Activated CD8-positive, alpha-beta T cell treated with anti-CD3 and anti-CD28 coated beads, Interleukin-2, amount 10 ng/mL, durations not matched to agents 7 days and 5 days (primary cell): ENCODE results near the gene NRF1. TPM values are rescaled to one million over a fixed set of nuclear protein-coding genes. Genes with fewer than 3 reads are reported as not detected.
A peak's percentile ranks its signal among the peaks of the same experiment; 100 is the strongest.

Source experiments
- ATAC-seq: fragments of 150-1000 bp; cut with Tn5 transposase; one replicate; pipeline ENCODE4 v1.10.0; 2021; ENCODE audit warnings: moderate library complexity
- CTCF ChIA-PET: fragments of 350-600 bp; sonication (Branson Sonifier 250); formaldehyde crosslinking; loops from one replicate; lab custom pipeline; 2021; ENCODE audit warnings: antibody characterized with exemption; lab: Charles Lee
- POLR2A ChIA-PET: fragments of 350-600 bp; sonication (Branson Sonifier 250); formaldehyde crosslinking; loops from one replicate; lab custom pipeline; 2021; ENCODE audit warnings: antibody characterized with exemption; lab: Charles Lee
- DNase-seq: peaks from one replicate; pipeline ENCODE4 v3.0.0-alpha.2; 2020
- H3K27ac Mint-ChIP-seq: one replicate; pipeline ENCODE4 v1.8.0; 2021; ENCODE audit warnings: mild to moderate bottlenecking, mixed read lengths
- H3K27me3 Mint-ChIP-seq: one replicate; pipeline ENCODE4 v1.8.0; 2021; ENCODE audit warnings: low read depth, mixed read lengths
- H3K36me3 Mint-ChIP-seq: one replicate; pipeline ENCODE4 v1.8.0; 2021; ENCODE audit warnings: low read depth, mixed read lengths
- H3K4me1 Mint-ChIP-seq: one replicate; pipeline ENCODE4 v1.8.0; 2021; ENCODE audit warnings: low read depth, mixed read lengths
- H3K4me3 Mint-ChIP-seq: one replicate; pipeline ENCODE4 v1.8.0; 2021; ENCODE audit warnings: mild to moderate bottlenecking, mixed read lengths
- H3K9me3 Mint-ChIP-seq: one replicate; pipeline ENCODE4 v1.8.0; 2022; ENCODE audit warnings: mixed read lengths; ENCODE audit not compliant: insufficient read depth
- total RNA-seq, 2 experiments: library from RNA; stranded (reverse); gene quantifications; one replicate each; pipeline ENCODE4 v1.2.3, GENCODE V29; 2021

The NRF1 gene
- total RNA-seq, 2 experiments from 2014 or later = 28.1 to 30.0 TPM

DNA sequence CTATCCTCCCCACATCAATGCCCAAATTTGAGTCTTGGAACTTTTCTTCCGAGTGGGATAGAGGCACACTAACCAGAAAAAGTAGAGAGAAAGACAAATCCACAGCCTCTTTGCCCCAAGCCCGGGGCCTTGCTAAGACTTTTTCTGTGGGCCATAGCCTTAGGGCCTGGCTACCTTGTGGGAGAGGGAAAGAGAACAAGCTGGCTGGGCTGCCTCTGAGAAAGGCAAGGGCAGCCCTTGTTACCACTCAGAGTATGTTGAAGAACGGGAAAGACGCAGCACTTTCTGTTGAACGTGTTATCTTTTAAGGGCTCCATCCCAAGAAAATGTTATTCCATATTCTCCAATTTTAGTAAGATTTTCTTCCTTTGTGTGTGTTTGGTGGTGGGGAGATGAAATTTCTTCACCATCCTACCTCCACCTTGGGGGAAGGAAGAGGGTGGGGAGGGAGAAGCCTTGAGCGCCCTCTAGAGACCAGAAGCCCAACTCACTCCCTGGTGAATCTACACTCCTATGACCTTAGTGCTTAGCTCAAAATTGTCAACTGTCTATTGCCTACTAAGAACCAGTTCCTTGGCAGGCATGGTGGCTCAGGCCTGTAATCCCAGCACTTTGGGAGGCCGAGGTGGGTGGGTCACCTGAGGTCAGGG lies 3.9 kb upstream of the NRF1 start:
- Mint-ChIP-seq H3K27me3 (no peaks in the 10 kb centered on the region), H3K36me3 (peaks cover 27% of the 10 kb centered on the region), H3K4me1 (peaks cover 28% of the 10 kb centered on the region), H3K4me3 (no peak overlapping the region), H3K9me3 (no peaks in the 10 kb centered on the region), H3K27ac (no peak overlapping the region)
- POLR2A ChIA-PET = no interaction called here
- DNase-seq (peak; percentile 61), ATAC-seq (no peak)
- CTCF ChIA-PET = interaction anchor here (0.5 to 1.6 kb wide), 25 partner anchors 9 to 382 kb away, joined by 3 to 10 read pairs (median 3); no protein-coding TSS in a partner anchor

DNA sequence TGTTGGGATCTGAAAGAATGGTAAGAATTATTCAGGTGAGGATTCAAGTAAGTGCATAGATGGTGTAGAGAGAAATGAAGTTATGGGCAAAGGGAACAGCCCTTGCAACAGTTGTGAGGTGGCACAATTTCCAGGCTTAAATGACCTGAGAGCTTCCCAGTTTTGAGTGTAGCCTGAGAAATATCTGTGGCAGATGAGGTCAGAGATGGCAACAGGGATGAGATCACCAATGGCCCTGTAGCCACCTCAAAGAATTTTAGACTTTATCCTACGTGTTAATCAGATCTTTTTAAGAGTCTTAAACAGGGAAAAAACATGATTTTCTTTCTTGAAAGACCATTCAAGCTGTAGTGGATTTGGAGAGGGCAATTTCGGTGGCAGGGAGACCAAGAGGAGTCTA lies 1.9 kb upstream of the NRF1 start:
- ATAC-seq (no peak), DNase-seq (no peak)
- Mint-ChIP-seq H3K36me3 (peaks cover 27% of the 10 kb centered on the region), H3K27me3 (no peaks in the 10 kb centered on the region), H3K27ac (peak overlapping the region; percentile 16), H3K4me3 (peak overlapping the region; percentile 96), H3K4me1 (peaks cover 44% of the 10 kb centered on the region), H3K9me3 (no peaks in the 10 kb centered on the region)
- ChIA-PET CTCF (interaction anchor here (0.8 to 3.7 kb wide), 5 partner anchors 18 to 879 kb away, joined by 3 to 46 read pairs (median 3); no protein-coding TSS in a partner anchor), POLR2A (interaction anchor here (1.6 kb wide), 1 partner anchor 12 kb away, joined by 3 read pairs; no protein-coding TSS in a partner anchor)

DNA sequence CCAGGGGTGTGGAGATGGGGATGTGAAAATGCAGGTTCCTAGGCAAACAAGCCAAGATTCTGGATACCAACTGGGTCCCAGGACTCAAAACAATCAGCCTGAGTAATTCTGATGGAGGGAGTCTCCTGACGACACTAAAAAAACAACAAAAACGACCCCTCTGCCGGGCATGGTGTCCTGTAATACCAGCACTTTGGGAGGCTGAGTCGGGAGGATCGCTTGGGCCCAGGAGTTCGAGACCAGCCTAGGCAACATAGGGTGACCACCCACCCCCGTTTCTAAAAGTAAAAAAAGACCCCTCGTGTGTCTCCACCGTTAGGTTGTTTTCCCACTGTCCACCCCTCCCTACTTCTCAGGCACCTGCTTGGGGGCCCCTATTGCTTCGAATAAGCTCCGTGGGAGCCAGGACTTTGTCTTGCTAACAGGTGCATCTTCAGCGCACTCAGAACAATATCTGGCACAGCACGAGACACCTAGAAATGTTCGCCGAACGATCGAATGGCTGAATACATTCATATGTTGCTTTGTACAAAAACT lies 743 bp upstream of the NRF1 start:
- Mint-ChIP-seq H3K36me3 (peaks cover 27% of the 10 kb centered on the region), H3K27ac (peak overlapping the region; percentile 97), H3K4me1 (peaks cover 53% of the 10 kb centered on the region), H3K27me3 (no peaks in the 10 kb centered on the region), H3K4me3 (peak overlapping the region; percentile 96), H3K9me3 (no peaks in the 10 kb centered on the region)
- peak; percentile 28 for DNase-seq
- ChIA-PET POLR2A (interaction anchor here (0.6 kb wide), 1 partner anchor 340 kb away, joined by 3 read pairs; no protein-coding TSS in a partner anchor), CTCF (interaction anchor here (0.6 to 3.7 kb wide), 6 partner anchors 26 to 263 kb away, joined by 3 to 46 read pairs (median 6); no protein-coding TSS in a partner anchor)
- no peak for ATAC-seq

DNA sequence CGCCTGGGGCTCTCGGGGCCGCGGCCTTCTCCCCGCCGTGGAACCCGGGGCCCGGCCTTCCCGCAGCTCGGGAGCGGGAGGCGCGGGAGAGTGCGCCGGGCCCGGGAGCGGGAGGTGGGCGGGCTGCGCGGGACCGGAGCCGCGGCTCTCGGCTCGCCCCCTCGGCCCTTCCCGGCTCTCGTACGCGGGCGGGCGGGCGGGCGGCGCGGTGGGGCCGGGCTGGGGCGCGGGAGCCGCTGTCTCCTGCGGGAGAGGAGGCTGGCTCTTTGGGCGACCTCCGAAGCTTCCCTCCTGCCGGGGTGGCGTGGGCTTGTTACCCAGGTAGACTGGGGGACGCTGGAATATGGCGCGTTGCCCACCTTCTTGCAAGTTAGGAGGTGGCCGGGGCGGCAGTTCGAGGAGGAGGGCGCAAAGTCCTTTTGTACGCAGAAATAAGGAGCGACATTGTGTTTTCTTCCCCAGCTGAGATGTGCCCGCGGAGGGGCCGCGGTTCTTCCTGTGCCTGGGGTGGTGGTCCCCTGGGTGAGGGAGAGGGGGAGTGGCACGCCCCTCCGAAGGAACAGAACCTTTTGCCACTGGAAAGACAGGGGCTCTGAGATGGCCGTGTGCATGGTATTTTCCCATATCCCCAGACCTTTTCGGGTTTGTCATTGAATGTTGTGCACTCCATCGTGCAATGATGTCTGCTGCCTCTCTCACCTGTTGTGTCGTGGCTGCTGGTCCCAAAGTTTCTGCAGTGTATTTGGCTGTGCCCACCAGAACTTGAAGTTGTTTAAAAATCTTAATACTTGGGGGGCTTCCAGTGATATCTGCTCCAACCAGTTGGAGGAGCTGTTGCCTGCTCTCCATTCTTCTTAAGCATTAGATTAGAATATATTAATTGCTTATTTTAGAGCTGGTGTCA lies 844 bp downstream of the NRF1 start:
- no peaks in the 10 kb centered on the region for H3K9me3 Mint-ChIP-seq
- peak overlapping the region; percentile 88 for H3K27ac Mint-ChIP-seq
- peak; percentile 53 for DNase-seq
- H3K27me3 Mint-ChIP-seq = no peaks in the 10 kb centered on the region
- ChIA-PET CTCF (interaction anchor here (0.6 to 3.7 kb wide), 22 partner anchors 9 to 393 kb away, joined by 3 to 46 read pairs (median 4); no protein-coding TSS in a partner anchor), POLR2A (interaction anchor here (0.5 to 1.3 kb wide), 9 partner anchors 11 to 1819 kb away, joined by 3 to 5 read pairs (median 3); no protein-coding TSS in a partner anchor)
- H3K4me3 Mint-ChIP-seq = peak overlapping the region; percentile 92
- H3K36me3 Mint-ChIP-seq = peaks cover 19% of the 10 kb centered on the region
- H3K4me1 Mint-ChIP-seq = peaks cover 56% of the 10 kb centered on the region
- ATAC-seq = peak; percentile 27

DNA sequence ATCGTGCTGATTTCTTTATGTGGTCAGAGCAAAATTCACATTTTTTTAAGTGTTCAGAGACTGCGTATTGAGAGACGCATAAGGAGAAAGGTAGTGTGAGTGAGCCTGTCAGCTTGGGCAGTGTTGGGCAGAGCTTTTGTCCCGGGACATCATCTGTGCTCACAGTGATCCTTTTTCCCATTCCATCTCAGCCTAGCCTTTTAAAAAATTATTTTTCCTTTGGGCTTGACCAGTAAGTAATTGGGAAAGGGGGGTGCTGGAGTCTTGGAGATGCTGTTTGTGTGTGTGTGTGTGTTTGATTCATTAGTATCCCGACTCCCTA lies 1.5 kb downstream of the NRF1 start:
- Mint-ChIP-seq H3K36me3 (peaks cover 16% of the 10 kb centered on the region), H3K9me3 (no peaks in the 10 kb centered on the region), H3K27me3 (no peaks in the 10 kb centered on the region), H3K27ac (peak overlapping the region; percentile 88), H3K4me3 (peak overlapping the region; percentile 92), H3K4me1 (peaks cover 59% of the 10 kb centered on the region)
- ChIA-PET CTCF (interaction anchor here (0.6 to 3.7 kb wide), 21 partner anchors 8 to 392 kb away, joined by 3 to 46 read pairs (median 5); no protein-coding TSS in a partner anchor), POLR2A (interaction anchor here (0.6 to 1.0 kb wide), 3 partner anchors 10 to 113 kb away, joined by 3 to 4 read pairs (median 3); no protein-coding TSS in a partner anchor)
- ATAC-seq (no peak), DNase-seq (no peak)

DNA sequence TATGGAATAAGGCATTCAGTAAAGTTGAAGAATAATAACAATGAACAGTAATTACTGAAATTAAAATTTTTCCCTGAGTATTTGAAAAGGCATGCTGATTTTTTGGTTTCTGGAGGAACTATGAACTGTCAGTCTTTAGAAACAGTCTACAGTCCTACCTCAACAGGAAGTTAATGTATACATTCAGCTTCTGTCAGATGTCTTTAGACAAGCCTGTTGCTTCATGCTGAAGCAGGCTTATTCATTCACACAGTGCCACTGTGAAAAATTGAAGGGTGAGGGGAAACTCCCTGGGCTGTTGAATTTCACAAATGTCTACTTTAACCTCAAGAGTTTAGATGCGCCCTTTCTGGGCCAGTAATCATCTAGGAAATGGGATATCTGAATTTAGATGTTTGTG lies 3.5 kb downstream of the NRF1 start:
- H3K4me3 Mint-ChIP-seq = peak overlapping the region; percentile 31
- ChIA-PET POLR2A (interaction anchor here (0.6 to 1.0 kb wide), 4 partner anchors 22 to 1298 kb away, joined by 3 to 4 read pairs (median 3); no protein-coding TSS in a partner anchor), CTCF (interaction anchor here (0.9 to 2.5 kb wide), 9 partner anchors 8 to 272 kb away, joined by 4 to 14 read pairs (median 6); no protein-coding TSS in a partner anchor)
- peak; percentile 14 for ATAC-seq
- DNase-seq = peak; percentile 42
- H3K27me3 Mint-ChIP-seq = no peaks in the 10 kb centered on the region
- no peaks in the 10 kb centered on the region for H3K9me3 Mint-ChIP-seq
- H3K27ac Mint-ChIP-seq = peak overlapping the region; percentile 55
- H3K4me1 Mint-ChIP-seq = peaks cover 58% of the 10 kb centered on the region
- H3K36me3 Mint-ChIP-seq = peaks cover 6% of the 10 kb centered on the region

DNA sequence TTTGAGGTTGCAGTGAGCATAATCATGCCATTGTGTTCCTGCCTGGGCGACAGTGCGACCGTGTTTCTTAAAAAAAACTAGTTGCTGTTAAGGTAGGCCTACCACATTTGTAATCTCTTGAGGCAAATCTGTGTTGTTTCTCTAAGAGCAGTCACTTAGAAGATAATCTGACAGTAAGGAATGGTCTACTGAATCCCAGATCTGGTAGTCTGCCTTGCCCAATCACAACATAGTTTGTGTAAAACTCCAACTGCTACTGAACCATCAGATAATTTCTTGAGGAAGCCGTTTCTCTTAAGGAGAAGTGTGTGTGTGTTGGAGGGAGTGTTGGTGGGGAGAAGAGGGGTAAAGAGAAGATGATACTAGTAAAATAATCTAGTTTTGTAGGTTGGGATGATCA lies 5.0 kb downstream of the NRF1 start:
- Mint-ChIP-seq H3K27ac (no peak overlapping the region), H3K4me1 (peaks cover 57% of the 10 kb centered on the region), H3K36me3 (peaks cover 3% of the 10 kb centered on the region), H3K9me3 (no peaks in the 10 kb centered on the region), H3K27me3 (no peaks in the 10 kb centered on the region), H3K4me3 (no peak overlapping the region)
- ATAC-seq (no peak), DNase-seq (no peak)
- ChIA-PET POLR2A (no interaction called here), CTCF (interaction anchor here (0.9 to 2.5 kb wide), 8 partner anchors 9 to 397 kb away, joined by 3 to 14 read pairs (median 4); no protein-coding TSS in a partner anchor)

DNA sequence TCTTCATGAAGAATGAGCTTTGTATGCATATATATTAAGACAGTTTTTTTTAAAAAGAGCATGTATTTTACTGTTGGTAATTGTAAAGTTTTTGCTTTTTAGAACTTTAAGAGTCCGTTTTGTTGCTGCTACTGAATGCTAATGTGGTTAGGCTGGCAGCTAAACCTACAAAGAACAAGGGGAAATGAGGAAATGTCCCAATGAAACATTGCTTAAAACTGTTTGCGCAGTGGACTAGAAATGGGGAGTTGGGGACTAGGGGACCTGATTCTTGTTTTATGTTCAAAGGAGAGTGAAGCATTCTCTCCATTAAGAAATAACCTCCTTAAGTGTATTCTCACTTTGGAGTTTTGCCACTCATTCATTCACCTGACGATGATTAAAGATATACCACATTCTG lies 5.7 kb downstream of the NRF1 start:
- POLR2A ChIA-PET = no interaction called here
- Mint-ChIP-seq H3K4me1 (peaks cover 59% of the 10 kb centered on the region), H3K27ac (no peak overlapping the region)

DNA sequence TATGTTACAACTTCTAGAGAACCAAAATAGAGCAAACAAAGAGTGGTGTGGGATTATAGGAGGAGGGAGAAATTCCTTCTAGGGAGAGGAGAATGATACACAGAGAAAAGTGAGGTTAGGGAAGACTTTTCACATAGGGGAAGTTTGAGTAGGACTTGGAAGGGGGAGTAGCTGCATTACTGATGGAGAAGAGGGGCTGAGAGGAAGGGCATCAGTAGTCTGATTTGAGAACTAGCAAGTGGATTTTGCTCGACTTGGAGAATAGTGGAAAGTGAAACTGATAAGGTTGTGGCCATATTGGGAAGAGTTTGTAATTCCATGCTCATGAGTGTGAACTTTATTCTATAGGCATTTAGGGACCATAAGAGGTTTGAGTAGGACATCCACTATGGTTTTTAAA lies 6.1 kb downstream of the NRF1 start:
- ChIA-PET POLR2A (no interaction called here), CTCF (interaction anchor here (1.8 kb wide), 1 partner anchor 10 kb away, joined by 6 read pairs; no protein-coding TSS in a partner anchor)
- H3K36me3 Mint-ChIP-seq = peaks cover 3% of the 10 kb centered on the region
- peaks cover 61% of the 10 kb centered on the region for H3K4me1 Mint-ChIP-seq
- no peaks in the 10 kb centered on the region for H3K9me3 Mint-ChIP-seq
- DNase-seq = no peak
- no peaks in the 10 kb centered on the region for H3K27me3 Mint-ChIP-seq
- no peak for ATAC-seq
- no peak overlapping the region for H3K4me3 Mint-ChIP-seq
- H3K27ac Mint-ChIP-seq = no peak overlapping the region

More for the DNA sequence above, 5.7 kb downstream of the NRF1 start:
- CTCF ChIA-PET = interaction anchor here (0.9 to 1.8 kb wide), 6 partner anchors 9 to 250 kb away, joined by 3 to 6 read pairs (median 4); no protein-coding TSS in a partner anchor
- no peaks in the 10 kb centered on the region for H3K27me3 Mint-ChIP-seq
- ATAC-seq = no peak
- H3K36me3 Mint-ChIP-seq = peaks cover 3% of the 10 kb centered on the region
- H3K9me3 Mint-ChIP-seq = no peaks in the 10 kb centered on the region
- H3K4me3 Mint-ChIP-seq = no peak overlapping the region
- no peak for DNase-seq

DNA sequence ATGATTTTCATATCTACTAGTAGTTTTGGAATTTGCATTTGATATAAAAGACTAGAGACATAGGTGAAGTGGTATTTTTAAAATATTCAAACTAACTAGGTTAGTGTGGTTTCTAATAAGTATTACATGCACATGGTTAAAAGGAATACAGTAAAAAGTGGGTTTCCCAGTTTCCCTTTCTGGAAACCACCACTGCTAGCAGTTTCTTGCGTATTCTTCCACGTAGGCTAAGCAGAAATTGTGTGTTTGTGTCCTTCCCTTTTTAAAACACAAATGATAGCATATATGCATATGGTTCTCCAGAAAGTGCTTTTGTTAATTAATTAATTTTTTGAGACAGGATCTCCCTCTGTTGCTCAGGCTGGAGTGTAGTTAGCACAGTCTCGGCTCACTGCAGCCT lies 15.4 kb downstream of the NRF1 start:
- Mint-ChIP-seq H3K4me3 (no peak overlapping the region), H3K36me3 (peaks cover 2% of the 10 kb centered on the region), H3K27ac (no peak overlapping the region), H3K4me1 (peaks cover 16% of the 10 kb centered on the region), H3K27me3 (no peaks in the 10 kb centered on the region), H3K9me3 (no peaks in the 10 kb centered on the region)
- DNase-seq = no peak
- no peak for ATAC-seq
- ChIA-PET CTCF (interaction anchor here (0.6 to 2.0 kb wide), 3 partner anchors 10 to 214 kb away, joined by 3 to 7 read pairs (median 3); no protein-coding TSS in a partner anchor), POLR2A (no interaction called here)

DNA sequence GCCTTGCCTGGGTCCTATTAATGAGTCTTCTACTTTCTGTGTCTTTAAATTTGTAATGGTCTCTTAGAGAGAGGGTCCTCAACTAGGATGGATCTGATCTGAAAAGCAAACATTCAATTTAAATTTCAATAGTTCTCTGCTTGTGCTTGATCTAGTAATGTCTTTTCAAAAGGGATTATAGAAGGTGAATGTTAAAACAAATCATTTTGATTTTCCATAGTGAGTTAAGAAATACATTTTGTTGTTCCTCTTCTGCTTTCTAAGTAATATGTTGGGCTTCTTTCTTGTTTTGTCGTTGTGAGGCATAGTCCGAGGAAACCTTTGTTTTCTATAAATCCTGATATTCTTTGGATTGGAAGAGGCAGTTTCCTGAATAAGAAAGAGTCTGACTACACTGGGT lies 18.8 kb downstream of the NRF1 start:
- ChIA-PET POLR2A (no interaction called here), CTCF (interaction anchor here (1.4 kb wide), 1 partner anchor 17 kb away, joined by 6 read pairs; no protein-coding TSS in a partner anchor)
- H3K36me3 Mint-ChIP-seq = peaks cover 2% of the 10 kb centered on the region
- no peak overlapping the region for H3K4me3 Mint-ChIP-seq
- no peak for ATAC-seq
- H3K9me3 Mint-ChIP-seq = no peaks in the 10 kb centered on the region
- no peak overlapping the region for H3K27ac Mint-ChIP-seq
- H3K4me1 Mint-ChIP-seq = peaks cover 9% of the 10 kb centered on the region
- no peak for DNase-seq
- H3K27me3 Mint-ChIP-seq = no peaks in the 10 kb centered on the region
